Measurements from ENCODE around the gene DPYSL4. TPM values are rescaled to one million over a fixed set of nuclear protein-coding genes. Genes with fewer than 3 reads are reported as not detected.

The DPYSL4 gene
- total RNA-seq, 1 experiment from 2014 or later, result 0.21 TPM

GRCh38 chr10:132192076-132192975 lies 5.6 kb downstream of the DPYSL4 start:
- Mint-ChIP-seq H3K9me3 (ENCODE audit: unreplicated experiment) (no peaks in the 10 kb centered on the region), H3K36me3 (ENCODE audit: insufficient read depth, unreplicated experiment) (no peaks in the 10 kb centered on the region), H3K4me3 (ENCODE audit: unreplicated experiment) (no peak overlapping the region), H3K27ac (ENCODE audit: low read depth, unreplicated experiment) (no peak overlapping the region), H3K4me1 (ENCODE audit: insufficient read depth, unreplicated experiment) (no peaks in the 10 kb centered on the region), H3K27me3 (ENCODE audit: insufficient read depth, unreplicated experiment) (peaks cover 16% of the 10 kb centered on the region)
- no TSS peak for BruUV-seq (replicated peaks)
- ChIA-PET POLR2A (no interaction called here), CTCF (interaction anchor here (0.7 to 1.1 kb wide), 2 partner anchors 162 to 1035 kb away, joined by 3 read pairs; no protein-coding TSS in a partner anchor)
- TF ChIP-seq CTCF (IDR thresholded peaks at IDR 0.05; ENCODE audit: unreplicated experiment), result no peak
- intact Hi-C loops (cut with micrococcal nuclease), result no loop called here
- no peak for DNase-seq (ENCODE audit: unreplicated experiment)

- intact Hi-C loops (cut with micrococcal nuclease), result no loop called here
- POLR2A ChIA-PET, result no interaction called here
- Mint-ChIP-seq H3K4me1 (ENCODE audit: insufficient read depth, unreplicated experiment) (no peaks in the 10 kb centered on the region), H3K27me3 (ENCODE audit: insufficient read depth, unreplicated experiment) (peaks cover 11% of the 10 kb centered on the region), H3K4me3 (ENCODE audit: unreplicated experiment) (no peak overlapping the region), H3K9me3 (ENCODE audit: unreplicated experiment) (no peaks in the 10 kb centered on the region), H3K36me3 (ENCODE audit: insufficient read depth, unreplicated experiment) (no peaks in the 10 kb centered on the region), H3K27ac (ENCODE audit: low read depth, unreplicated experiment) (no peak overlapping the region)
- TF ChIP-seq CTCF (IDR thresholded peaks at IDR 0.05; ENCODE audit: unreplicated experiment), result no peak
- CTCF ChIA-PET, result interaction anchor here (0.7 kb wide), 1 partner anchor 1034 kb away, joined by 3 read pairs; no protein-coding TSS in a partner anchor
- no peak for DNase-seq (ENCODE audit: unreplicated experiment)
- no TSS peak for BruUV-seq (replicated peaks)
These were observed 6.4 kb downstream of the DPYSL4 start for GRCh38 chr10:132192991-132193665.

GRCh38 chr10:132193907-132194552 lies 7.3 kb downstream of the DPYSL4 start:
- Mint-ChIP-seq H3K27me3 (ENCODE audit: insufficient read depth, unreplicated experiment) (peaks cover 2% of the 10 kb centered on the region), H3K36me3 (ENCODE audit: insufficient read depth, unreplicated experiment) (no peaks in the 10 kb centered on the region), H3K4me1 (ENCODE audit: insufficient read depth, unreplicated experiment) (no peaks in the 10 kb centered on the region), H3K4me3 (ENCODE audit: unreplicated experiment) (no peak overlapping the region), H3K27ac (ENCODE audit: low read depth, unreplicated experiment) (no peak overlapping the region), H3K9me3 (ENCODE audit: unreplicated experiment) (no peaks in the 10 kb centered on the region)
- POLR2A ChIA-PET, result no interaction called here
- DNase-seq (ENCODE audit: unreplicated experiment), result peak; percentile 38
- no TSS peak for BruUV-seq (replicated peaks)
- TF ChIP-seq CTCF (IDR thresholded peaks at IDR 0.05; ENCODE audit: unreplicated experiment), result no peak
- CTCF ChIA-PET, result no interaction called here
- intact Hi-C loops (cut with micrococcal nuclease), result no loop called here

GRCh38 chr10:132194726-132195125 lies 8.0 kb downstream of the DPYSL4 start:
- no peak for TF ChIP-seq CTCF (IDR thresholded peaks at IDR 0.05; ENCODE audit: unreplicated experiment)

More at GRCh38 chr10:132194726-132195125, 8.0 kb downstream of the DPYSL4 start:
- H3K27me3 Mint-ChIP-seq (ENCODE audit: insufficient read depth, unreplicated experiment), result no peaks in the 10 kb centered on the region
- no peaks in the 10 kb centered on the region for H3K9me3 Mint-ChIP-seq (ENCODE audit: unreplicated experiment)
- no peak overlapping the region for H3K4me3 Mint-ChIP-seq (ENCODE audit: unreplicated experiment)
- no peaks in the 10 kb centered on the region for H3K4me1 Mint-ChIP-seq (ENCODE audit: insufficient read depth, unreplicated experiment)
- H3K27ac Mint-ChIP-seq (ENCODE audit: low read depth, unreplicated experiment), result no peak overlapping the region
- no TSS peak for BruUV-seq (replicated peaks)
- H3K36me3 Mint-ChIP-seq (ENCODE audit: insufficient read depth, unreplicated experiment), result no peaks in the 10 kb centered on the region
- intact Hi-C loops (cut with micrococcal nuclease), result no loop called here
- CTCF ChIA-PET, result no interaction called here
- POLR2A ChIA-PET, result no interaction called here
- DNase-seq (ENCODE audit: unreplicated experiment), result no peak

Data from MCF 10A (cell line).